NCI-H446 (cell line): ENCODE results near the gene MLLT11.
"Not testable (repeated sequence)": the region's sequence is repeated elsewhere in the genome, so short reads cannot be mapped to it uniquely, and the experiment has no call there.

ENCODE experiments used
- DNase-seq, 2 experiments: peaks; one replicate each; lab custom pipeline; 2025; lab: John Stamatoyannopoulos, UW

MLLT11 gene

GRCh38 chr1:151056149-151056548, 4.0 kb upstream of the MLLT11 start:
- DNase-seq: no peak

GRCh38 chr1:151058692-151059091, 1.5 kb upstream of the MLLT11 start:
- DNase-seq: peak in 1 of 2 experiments; percentile 58

- peak; percentile 61 to 86 for DNase-seq
These were observed 839 bp upstream of the MLLT11 start, which contains the start of gene CDC42SE1 for GRCh38 chr1:151059109-151060006. Gene CDC42SE1, minus strand, starts transcription at chr1:151059622. Its CDS starts 3,892 bp downstream, at chr1:151055730.

GRCh38 chr1:151060657-151061421, 642 bp downstream of the MLLT11 start:
- DNase-seq: peak; percentile 18 to 36

- no peak for DNase-seq
These were observed 1.5 kb downstream of the MLLT11 start for GRCh38 chr1:151061704-151062103.

GRCh38 chr1:151062741-151063371, 2.7 kb downstream of the MLLT11 start:
- no peak for DNase-seq

GRCh38 chr1:151065089-151065645, 5.0 kb downstream of the MLLT11 start:
- DNase-seq: no peak

GRCh38 chr1:151067185-151067584, 7.0 kb downstream of the MLLT11 start:
- no peak for DNase-seq

- DNase-seq: no peak
These were observed 8.9 kb downstream of the MLLT11 start for GRCh38 chr1:151069103-151069486.

GRCh38 chr1:151070474-151071276, 10.5 kb downstream of the MLLT11 start, which contains the start of gene GABPB2:
Gene GABPB2, plus strand, starts transcription at chr1:151070761. Its CDS starts 17,429 bp downstream, at chr1:151088190.
- peak; percentile 96 to 97 for DNase-seq

GRCh38 chr1:151072224-151072623, 12.0 kb downstream of the MLLT11 start:
- DNase-seq: no peak

GRCh38 chr1:151085953-151086559, 25.9 kb downstream of the MLLT11 start:
- DNase-seq: no peak

- DNase-seq: not testable (repeated sequence)
These were observed 37.2 kb downstream of the MLLT11 start for GRCh38 chr1:151097426-151097825.

GRCh38 chr1:151098126-151098525, 37.9 kb downstream of the MLLT11 start:
- DNase-seq: no peak

- no peak for DNase-seq
These were observed 44.4 kb downstream of the MLLT11 start for GRCh38 chr1:151104630-151105029.

- DNase-seq: no peak
These were observed 46.7 kb downstream of the MLLT11 start for GRCh38 chr1:151106894-151107293.

- no peak for DNase-seq
These were observed 48.1 kb downstream of the MLLT11 start for GRCh38 chr1:151108331-151108730.

- DNase-seq: no peak
These were observed 53.7 kb downstream of the MLLT11 start for GRCh38 chr1:151113877-151114276.
